NCI-H1092 treated with DMSO at 0.1 percent for 48 hours (cell line): ENCODE results near the gene ERRFI1.
A peak's percentile ranks its signal among the peaks of the same experiment; 100 is the strongest.

ENCODE experiments used
- DNase-seq: peaks from one replicate; lab custom pipeline; 2025; lab: John Stamatoyannopoulos, UW

Gene ERRFI1

GRCh38 chr1:8002921-8003320 lies 23.2 kb downstream of the ERRFI1 start:
- DNase-seq: no peak

- no peak for DNase-seq
These were observed 23.7 kb downstream of the ERRFI1 start for GRCh38 chr1:8002329-8002910.

GRCh38 chr1:7995437-7995836 lies 30.7 kb downstream of the ERRFI1 start:
- DNase-seq: no peak

GRCh38 chr1:7994827-7995226 lies 31.3 kb downstream of the ERRFI1 start:
- DNase-seq: no peak

GRCh38 chr1:7993593-7994479 lies 32.3 kb downstream of the ERRFI1 start:
- no peak for DNase-seq

GRCh38 chr1:7992885-7993284 lies 33.2 kb downstream of the ERRFI1 start:
- no peak for DNase-seq

GRCh38 chr1:7991504-7992440 lies 34.3 kb downstream of the ERRFI1 start:
- DNase-seq: no peak

GRCh38 chr1:7989762-7990428 lies 36.2 kb downstream of the ERRFI1 start:
- no peak for DNase-seq

- DNase-seq: no peak
These were observed 37.5 kb downstream of the ERRFI1 start for GRCh38 chr1:7988576-7988975.

- DNase-seq: no peak
These were observed 38.6 kb downstream of the ERRFI1 start for GRCh38 chr1:7987528-7987927.

GRCh38 chr1:7985851-7986612 lies 40.1 kb downstream of the ERRFI1 start:
- DNase-seq: no peak

- no peak for DNase-seq
These were observed 41.3 kb downstream of the ERRFI1 start for GRCh38 chr1:7984811-7985210.

- no peak for DNase-seq
These were observed 42.9 kb downstream of the ERRFI1 start for GRCh38 chr1:7983086-7983778.

GRCh38 chr1:7980984-7981383 lies 45.1 kb downstream of the ERRFI1 start:
- DNase-seq: no peak

- peak; percentile 71 for DNase-seq
These were observed 50.8 kb downstream of the ERRFI1 start for GRCh38 chr1:7975212-7975865.

GRCh38 chr1:7973086-7973485 lies 53.0 kb downstream of the ERRFI1 start:
- DNase-seq: no peak

GRCh38 chr1:7972285-7972684 lies 53.8 kb downstream of the ERRFI1 start:
- no peak for DNase-seq

GRCh38 chr1:7971024-7971423 lies 55.1 kb downstream of the ERRFI1 start:
- DNase-seq: no peak

GRCh38 chr1:7970246-7970645 lies 55.9 kb downstream of the ERRFI1 start:
- DNase-seq: no peak

GRCh38 chr1:7967651-7968050 lies 58.5 kb downstream of the ERRFI1 start:
- no peak for DNase-seq
